ENCODE results near the gene ABHD17A.

DNA sequence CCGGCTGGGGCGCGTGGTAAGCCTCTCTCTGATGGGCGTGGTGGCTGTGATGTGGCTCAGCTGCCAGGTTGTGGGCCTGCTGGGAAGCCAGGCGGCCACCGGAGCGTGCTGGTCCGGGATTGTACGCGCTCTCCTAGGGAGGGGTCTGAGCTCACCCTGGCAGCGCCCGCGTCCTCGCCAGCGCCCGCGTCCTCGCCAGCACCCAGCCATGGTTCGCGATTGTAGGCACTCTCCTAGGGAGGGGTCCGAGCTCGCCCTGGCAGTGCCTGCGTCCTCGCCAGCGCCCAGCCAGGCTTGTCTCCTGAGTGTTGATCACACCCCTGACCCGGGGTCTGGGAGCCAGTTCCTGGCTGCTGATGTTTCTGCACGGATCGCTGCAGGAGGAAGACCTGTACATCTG lies 33.7 kb upstream of the ABHD17A start:
- TF ChIP-seq ZBTB11 (CRISPR knock-in tag; IDR thresholded peaks at IDR 0.05), result no peak
- no peak for TF ChIP-seq POLR2A (conservative IDR thresholded peaks at IDR 0.05)
- no peak for TF ChIP-seq NKRF (IDR thresholded peaks at IDR 0.05; ENCODE audit: borderline replicate concordance)
- TF ChIP-seq ETS1 (conservative IDR thresholded peaks at IDR 0.05; ENCODE audit: control insufficient read depth, low read depth, low read length), result no peak
- TF ChIP-seq, protein P1, sequence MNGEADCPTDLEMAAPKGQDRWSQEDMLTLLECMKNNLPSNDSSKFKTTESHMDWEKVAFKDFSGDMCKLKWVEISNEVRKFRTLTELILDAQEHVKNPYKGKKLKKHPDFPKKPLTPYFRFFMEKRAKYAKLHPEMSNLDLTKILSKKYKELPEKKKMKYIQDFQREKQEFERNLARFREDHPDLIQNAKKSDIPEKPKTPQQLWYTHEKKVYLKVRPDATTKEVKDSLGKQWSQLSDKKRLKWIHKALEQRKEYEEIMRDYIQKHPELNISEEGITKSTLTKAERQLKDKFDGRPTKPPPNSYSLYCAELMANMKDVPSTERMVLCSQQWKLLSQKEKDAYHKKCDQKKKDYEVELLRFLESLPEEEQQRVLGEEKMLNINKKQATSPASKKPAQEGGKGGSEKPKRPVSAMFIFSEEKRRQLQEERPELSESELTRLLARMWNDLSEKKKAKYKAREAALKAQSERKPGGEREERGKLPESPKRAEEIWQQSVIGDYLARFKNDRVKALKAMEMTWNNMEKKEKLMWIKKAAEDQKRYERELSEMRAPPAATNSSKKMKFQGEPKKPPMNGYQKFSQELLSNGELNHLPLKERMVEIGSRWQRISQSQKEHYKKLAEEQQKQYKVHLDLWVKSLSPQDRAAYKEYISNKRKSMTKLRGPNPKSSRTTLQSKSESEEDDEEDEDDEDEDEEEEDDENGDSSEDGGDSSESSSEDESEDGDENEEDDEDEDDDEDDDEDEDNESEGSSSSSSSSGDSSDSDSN (IDR thresholded peaks at IDR 0.05; ENCODE audit: borderline replicate concordance in 1 of 2, low read depth in 2 of 2, low read length in 2 of 2), result no peak
- TF ChIP-seq GABPB1 (CRISPR knock-in tag; IDR thresholded peaks at IDR 0.05), result no peak
- TF ChIP-seq, protein P2, sequence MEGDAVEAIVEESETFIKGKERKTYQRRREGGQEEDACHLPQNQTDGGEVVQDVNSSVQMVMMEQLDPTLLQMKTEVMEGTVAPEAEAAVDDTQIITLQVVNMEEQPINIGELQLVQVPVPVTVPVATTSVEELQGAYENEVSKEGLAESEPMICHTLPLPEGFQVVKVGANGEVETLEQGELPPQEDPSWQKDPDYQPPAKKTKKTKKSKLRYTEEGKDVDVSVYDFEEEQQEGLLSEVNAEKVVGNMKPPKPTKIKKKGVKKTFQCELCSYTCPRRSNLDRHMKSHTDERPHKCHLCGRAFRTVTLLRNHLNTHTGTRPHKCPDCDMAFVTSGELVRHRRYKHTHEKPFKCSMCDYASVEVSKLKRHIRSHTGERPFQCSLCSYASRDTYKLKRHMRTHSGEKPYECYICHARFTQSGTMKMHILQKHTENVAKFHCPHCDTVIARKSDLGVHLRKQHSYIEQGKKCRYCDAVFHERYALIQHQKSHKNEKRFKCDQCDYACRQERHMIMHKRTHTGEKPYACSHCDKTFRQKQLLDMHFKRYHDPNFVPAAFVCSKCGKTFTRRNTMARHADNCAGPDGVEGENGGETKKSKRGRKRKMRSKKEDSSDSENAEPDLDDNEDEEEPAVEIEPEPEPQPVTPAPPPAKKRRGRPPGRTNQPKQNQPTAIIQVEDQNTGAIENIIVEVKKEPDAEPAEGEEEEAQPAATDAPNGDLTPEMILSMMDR (IDR thresholded peaks at IDR 0.05 in 2 of 3, conservative IDR thresholded peaks at IDR 0.05 in 1 of 3; ENCODE audit: insufficient read depth in 2 of 3, low read depth in 1 of 3, low read length in 3 of 3), result no peak
- no peak for TF ChIP-seq ZNF347 (CRISPR knock-in tag; IDR thresholded peaks at IDR 0.05; ENCODE audit: low read depth)
- TF ChIP-seq TCFL5 (CRISPR knock-in tag; conservative IDR thresholded peaks at IDR 0.05), result no peak
- no peak for TF ChIP-seq ESRRA (IDR thresholded peaks at IDR 0.05; ENCODE audit: borderline replicate concordance, low read depth)

All from K562 (cell line).